K562 (cell line): ENCODE measurements around the gene NPAS3. TPM values are rescaled to one million over a fixed set of nuclear protein-coding genes. Genes with fewer than 3 reads are reported as not detected.

Experiments used
- BRCA1 ChIP-seq, 2 experiments: fragments of 450-650 bp in 1 of 2; sonication (generic) in 1 of 2; formaldehyde crosslinking in 1 of 2; IDR thresholded peaks; 2 replicates each; pipeline versions ENCODE4 v1.5.0 to v1.6.1; 2017 to 2020; ENCODE audit warnings: mild to moderate bottlenecking in 1 of 2, missing genetic modification reagents in 1 of 2
- CTCF ChIP-seq, 3 experiments: IDR thresholded peaks in 2 of 3; conservative IDR thresholded peaks in 1 of 3; 2 replicates each; pipeline ENCODE4 v1.5.1; 2011 to 2012; ENCODE audit warnings: low read length in 3 of 3, mild to moderate bottlenecking in 3 of 3, control low read depth in 2 of 3, improper control_type of control experiment in 1 of 3, inconsistent platforms in 1 of 3, low read depth in 1 of 3, mixed read lengths in 1 of 3, moderate library complexity in 1 of 3; ENCODE audit not compliant: insufficient read depth in 2 of 3
- ETV6 ChIP-seq, 3 experiments: fragments of 150-350 bp in 1 of 3; sonication (generic) in 1 of 3; formaldehyde crosslinking in 1 of 3; IDR thresholded peaks; 2 replicates each; pipeline versions ENCODE4 v1.6.1 to v1.8.0; 2014 to 2022; ENCODE audit warnings: borderline replicate concordance in 2 of 3, low read depth in 2 of 3, antibody characterized with exemption in 1 of 3, low read length in 1 of 3, mild to moderate bottlenecking in 1 of 3, missing genetic modification reagents in 1 of 3
- GMEB1 ChIP-seq: fragments of 250-450 bp; sonication (Bioruptor Pico); IDR thresholded peaks from 2 replicates; pipeline ENCODE4 v1.4.0; 2020; ENCODE audit warnings: mild to moderate bottlenecking
- GTF2B ChIP-seq: IDR thresholded peaks from 2 replicates; pipeline ENCODE4 v1.6.1; 2011; ENCODE audit not compliant: insufficient read length; ENCODE audit errors: extremely low read depth
- NFRKB ChIP-seq: fragments of 450-650 bp; IDR thresholded peaks from 2 replicates; pipeline ENCODE4 v1.6.1; 2016; ENCODE audit warnings: low read depth
- ZBTB40 ChIP-seq, 2 experiments: fragments of 450-650 bp in 1 of 2; sonication (generic) in 1 of 2; formaldehyde crosslinking in 1 of 2; IDR thresholded peaks; 2 replicates each; pipeline versions ENCODE4 v1.7.1 to v1.9.0; 2016 to 2022; ENCODE audit warnings: inconsistent platforms in 1 of 2, mild to moderate bottlenecking in 1 of 2, missing genetic modification reagents in 1 of 2
- ZNF12 ChIP-seq: sonication (generic); formaldehyde crosslinking; IDR thresholded peaks from 2 replicates; pipeline ENCODE4 v1.4.0; 2020; ENCODE audit warnings: mild to moderate bottlenecking, missing genetic modification reagents
- ZNF699 ChIP-seq: fragments of 250-450 bp; sonication (Bioruptor Pico); IDR thresholded peaks from 2 replicates; pipeline ENCODE4 v1.8.0; 2021; ENCODE audit warnings: mild to moderate bottlenecking, moderate library complexity; ENCODE audit not compliant: insufficient replicate concordance
- ZNF707 ChIP-seq: fragments of 250-450 bp; sonication (Bioruptor Pico); conservative IDR thresholded peaks from 2 replicates; pipeline ENCODE4 v1.8.0; 2022; ENCODE audit warnings: inconsistent platforms, mild to moderate bottlenecking, moderate library complexity
- ZSCAN29 ChIP-seq: fragments of 450-650 bp; IDR thresholded peaks from 2 replicates; pipeline ENCODE4 v1.6.1; 2017
- polyA plus RNA-seq, 8 experiments: library from polyadenylated mRNA; depleted of rRNA in 4 of 8; stranded (reverse) in 5 of 8; unstranded in 3 of 8; fragments of >200 nt; fragmentation: Nextera tagmentation in 2 of 8; fragmentation: Illumina TruSeq in 1 of 8; extraction: Ambion mirVana in 2 of 8; extraction: Trizol in 1 of 8; gene quantifications; 2 replicates each; pipeline versions ENCODE4 v1.2.1 to v1.2.3, GENCODE V29; 2011 to 2014; ENCODE audit warnings: inconsistent platforms in 1 of 8, missing spikeins in 1 of 8
- total RNA-seq, 7 experiments: library from RNA; depleted of rRNA in 6 of 7; stranded (reverse); fragments of >200 nt in 6 of 7; fragmentation: Illumina TruSeq in 2 of 7; extraction: Trizol in 2 of 7; gene quantifications; 2 replicates each; pipeline versions ENCODE4 v1.2.1 to v1.2.3, GENCODE V29; 2011 to 2021; ENCODE audit warnings: low replicate concordance in 1 of 7

The NPAS3 gene
- total and polyA plus RNA-seq, 9 of the 15 experiments (the other 6 are each of a cell fraction or from before 2014, with no cell fraction given): 0.04 TPM; not detected in 8

- TF ChIP-seq NFRKB: 0 out of 2 replicates have a peak, but pooled peaks have one; percentile 17
- no peak for TF ChIP-seq ZBTB40 (IDR thresholded peaks at IDR 0.05)
- no peak for TF ChIP-seq ZBTB40 (CRISPR knock-in tag; IDR thresholded peaks at IDR 0.05)
- TF ChIP-seq GMEB1: no peak
- TF ChIP-seq BRCA1 (IDR thresholded peaks at IDR 0.05): no peak
- TF ChIP-seq BRCA1 (CRISPR knock-in tag; IDR thresholded peaks at IDR 0.05): no peak
- no peak for TF ChIP-seq ZNF707 (CRISPR knock-in tag)
- peak; percentile 98 for TF ChIP-seq ZNF12 (CRISPR knock-in tag)
- no peak for TF ChIP-seq ZSCAN29
- no peak for TF ChIP-seq CTCF (IDR thresholded peaks at IDR 0.05 in 2 of 3, conservative IDR thresholded peaks at IDR 0.05 in 1 of 3; ENCODE audit: insufficient read depth in 2 of 3, low read depth in 1 of 3, low read length in 3 of 3)
- TF ChIP-seq ZNF699 (CRISPR knock-in tag): no peak
- no peak for TF ChIP-seq ETV6 (IDR thresholded peaks at IDR 0.05; ENCODE audit: borderline replicate concordance in 1 of 2, low read depth in 2 of 2, low read length in 1 of 2)
- no peak for TF ChIP-seq ETV6 (CRISPR knock-in tag; IDR thresholded peaks at IDR 0.05; ENCODE audit: borderline replicate concordance)
- no peak for TF ChIP-seq GTF2B
These were observed 420.7 kb downstream of the NPAS3 start (continued) for GRCh38 chr14:33359288-33359881.
